Adrenal gland (tissue), 5 donors: ENCODE data around the gene MAP3K14.

ENCODE experiments used
- POLR2A ChIP-seq, 2 donors: fragments of 450-650 bp; IDR thresholded peaks; one replicate each; pipeline ENCODE4 v1.6.1; 2017; ENCODE audit warnings: antibody characterized with exemption in 2 of 2, mild to moderate bottlenecking in 2 of 2, moderate library complexity in 1 of 2
- TF ChIP-seq, protein P1 (sequence below), 6 experiments: fragments of 450-650 bp in 4 of 6; fragments of 200-600 bp in 2 of 6; sonication (generic) in 1 of 6; IDR thresholded peaks; 1 replicate in 5 of 6; 2 replicates in 1 of 6; pipeline versions ENCODE4 v1.5.1 to v1.8.0; 2016 to 2021; ENCODE audit warnings: antibody characterized with exemption in 6 of 6, mild to moderate bottlenecking in 2 of 6, moderate library complexity in 1 of 6
- donor health status: DM: no; HTN: no; CAD: no.

DNA sequence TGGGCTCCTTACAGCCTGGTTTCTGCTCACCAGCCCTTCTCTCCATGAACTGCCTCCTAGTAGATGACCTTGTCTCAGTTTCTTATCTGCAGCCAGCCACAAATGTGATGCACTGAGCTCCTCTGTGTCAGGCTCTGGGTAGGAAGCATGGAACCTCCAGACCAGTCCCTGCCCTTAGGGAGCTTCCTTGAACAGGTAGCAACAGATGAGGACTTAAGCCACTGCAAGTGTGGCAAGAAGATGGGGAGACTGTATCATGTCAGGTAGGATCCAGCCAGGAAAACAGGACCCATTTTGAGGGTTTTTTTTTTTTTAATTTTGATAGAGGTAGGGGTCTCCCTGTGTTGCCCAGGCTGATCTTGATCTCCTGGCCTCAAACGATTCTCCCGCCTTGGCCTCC lies 5.3 kb upstream of the MAP3K14 start:
- TF ChIP-seq, protein P1, sequence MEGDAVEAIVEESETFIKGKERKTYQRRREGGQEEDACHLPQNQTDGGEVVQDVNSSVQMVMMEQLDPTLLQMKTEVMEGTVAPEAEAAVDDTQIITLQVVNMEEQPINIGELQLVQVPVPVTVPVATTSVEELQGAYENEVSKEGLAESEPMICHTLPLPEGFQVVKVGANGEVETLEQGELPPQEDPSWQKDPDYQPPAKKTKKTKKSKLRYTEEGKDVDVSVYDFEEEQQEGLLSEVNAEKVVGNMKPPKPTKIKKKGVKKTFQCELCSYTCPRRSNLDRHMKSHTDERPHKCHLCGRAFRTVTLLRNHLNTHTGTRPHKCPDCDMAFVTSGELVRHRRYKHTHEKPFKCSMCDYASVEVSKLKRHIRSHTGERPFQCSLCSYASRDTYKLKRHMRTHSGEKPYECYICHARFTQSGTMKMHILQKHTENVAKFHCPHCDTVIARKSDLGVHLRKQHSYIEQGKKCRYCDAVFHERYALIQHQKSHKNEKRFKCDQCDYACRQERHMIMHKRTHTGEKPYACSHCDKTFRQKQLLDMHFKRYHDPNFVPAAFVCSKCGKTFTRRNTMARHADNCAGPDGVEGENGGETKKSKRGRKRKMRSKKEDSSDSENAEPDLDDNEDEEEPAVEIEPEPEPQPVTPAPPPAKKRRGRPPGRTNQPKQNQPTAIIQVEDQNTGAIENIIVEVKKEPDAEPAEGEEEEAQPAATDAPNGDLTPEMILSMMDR (IDR thresholded peaks at IDR 0.05): no peak
- TF ChIP-seq POLR2A (IDR thresholded peaks at IDR 0.05): no peak
